Left cardiac atrium (tissue), 4 donors: Measurements from ENCODE around the gene TRIM41. TPM values are rescaled to one million over a fixed set of nuclear protein-coding genes. Genes with fewer than 3 reads are reported as not detected.
"Not testable (repeated sequence)": the region's sequence is repeated elsewhere in the genome, so short reads cannot be mapped to it uniquely, and the experiment has no call there.

Experiments used
- ATAC-seq, 2 donors: fragments of 200-7000 bp; cut with Tn5 transposase; one replicate each; pipeline ENCODE4 v1.9.1; 2020; ENCODE audit warnings: mild to moderate bottlenecking in 2 of 2, moderate library complexity in 2 of 2
- DNase-seq: peaks from one replicate; pipeline ENCODE4 v3.0.0-alpha.2; 2020
- intact Hi-C, 2 donors: fragments of 100-400 bp; cut with DNase I; formaldehyde crosslinking; loops; one replicate each; pipeline versions ENCODE4 v1.14.1 to v1.15.1; 2022 to 2023
- total RNA-seq, 2 donors: library from RNA; stranded (reverse); fragmentation: NEBNext Ultra II Directional; extraction: Animal tissue kit (Norgen Biotek cat#: 25700); gene quantifications; one replicate each; pipeline ENCODE4 v1.2.1, GENCODE V29; 2021
- donor health status: DM: no; HTN: yes; CAD: no.
- donor health status: DM: no; HTN: yes; CAD: no; lungs with severe emphysema.
- donor health status: DM: yes; HTN: yes; CAD: no.
- donor health status: Dilated cardiomyopathy.

TRIM41 gene
- total RNA-seq, 2 donors from 2014 or later = 17.1 to 19.1 TPM

DNA sequence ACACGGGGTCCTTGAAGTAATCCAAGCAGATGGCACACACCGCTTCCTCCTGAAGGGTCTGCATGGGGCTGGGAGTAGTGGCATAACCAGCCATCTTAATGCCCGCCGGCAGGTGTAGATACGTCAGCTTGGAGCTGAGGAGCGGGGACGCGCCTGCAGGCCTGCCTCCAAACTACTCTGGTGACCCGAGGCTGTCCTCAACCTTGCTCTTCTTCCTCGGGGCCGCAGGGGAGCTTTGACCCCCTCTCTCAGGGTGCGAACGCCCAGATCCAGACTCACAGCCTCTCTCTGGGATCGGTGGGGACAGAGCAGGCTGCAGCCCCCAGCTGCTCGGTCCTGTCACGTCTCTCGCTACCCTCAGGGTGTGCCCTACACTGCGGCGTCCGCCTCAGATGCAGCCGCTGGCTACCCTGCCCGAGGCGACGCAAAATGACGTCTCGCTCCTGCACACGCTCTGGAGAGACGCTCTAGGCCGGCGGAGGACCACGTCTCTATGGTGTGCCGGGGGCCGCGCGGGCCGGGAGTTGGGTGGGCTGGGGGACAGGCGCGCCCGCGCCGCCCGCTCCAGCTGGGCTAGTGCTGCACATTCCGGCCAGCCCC is 37.7 kb downstream of the TRIM41 start, which contains the start of gene TRIM52:
Gene TRIM52 (minus strand): TSS at position 424 of the 600 bp plus-strand sequence. CDS start 330 bp downstream, at position 94.
- ATAC-seq = peak; percentile 95
- DNase-seq = peak; percentile 95
- intact Hi-C loops = loop anchor here in 1 of 2 donors (5.0 kb wide), 1 partner anchor 74 kb away; no protein-coding TSS in a partner anchor

- ATAC-seq (peak; percentile 78 to 82), DNase-seq (peak; percentile 83)
- intact Hi-C loops = loop anchor here in 1 of 2 donors (5.0 kb wide), 1 partner anchor 74 kb away; no protein-coding TSS in a partner anchor
Measured at GRCh38 chr5:181261320-181262049, 38.4 kb downstream of the TRIM41 start.

DNA sequence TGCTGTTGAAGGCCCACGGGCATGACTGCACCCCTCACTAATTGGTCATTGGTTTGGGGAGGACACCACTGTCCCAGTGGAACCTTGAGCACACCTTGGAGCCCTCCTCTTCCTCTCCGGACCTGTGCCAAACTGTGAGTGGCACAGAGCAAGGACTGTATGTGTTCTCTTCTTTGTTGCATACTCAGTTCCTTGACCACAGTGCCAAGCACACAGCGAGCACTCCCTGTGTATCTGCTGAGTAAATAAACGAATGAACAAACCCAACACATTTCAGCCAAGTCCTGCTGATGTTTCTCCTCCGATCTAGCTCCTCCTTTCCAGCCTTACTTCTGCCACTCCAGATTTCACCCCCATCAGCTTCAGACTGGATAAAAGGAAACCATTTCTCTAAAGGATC is 40.6 kb downstream of the TRIM41 start:
- intact Hi-C loops = loop anchor here in 1 of 2 donors (5.0 kb wide), 1 partner anchor 76 kb away; no protein-coding TSS in a partner anchor
- ATAC-seq (no peak), DNase-seq (no peak)

- DNase-seq = no peak
- ATAC-seq = no peak
- intact Hi-C loops = no loop called here
Measured at GRCh38 chr5:181265092-181265671, 42.1 kb downstream of the TRIM41 start.

GRCh38 chr5:181267291-181267904 is 44.3 kb downstream of the TRIM41 start:
- ATAC-seq, DNase-seq, intact Hi-C loops: not testable (repeated sequence)

DNA sequence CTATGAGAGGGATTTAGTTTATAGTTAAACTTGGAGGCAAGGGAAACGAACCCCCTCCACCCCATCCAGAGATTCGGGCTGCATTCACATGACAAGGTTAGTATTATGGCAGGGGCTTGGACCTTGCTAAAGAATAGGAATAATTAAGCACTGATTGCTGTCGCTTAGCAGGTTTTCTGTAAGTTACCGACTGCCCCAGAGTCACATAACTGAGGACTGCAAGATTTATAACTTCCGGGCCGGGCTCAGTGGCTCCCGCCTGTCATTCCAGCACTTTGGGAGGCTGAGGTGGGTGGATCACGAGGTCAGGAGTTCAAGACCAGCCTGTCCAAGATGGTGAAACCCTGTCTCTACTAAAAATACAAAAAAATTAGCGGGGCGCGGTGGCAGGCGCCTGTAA is 44.8 kb downstream of the TRIM41 start:
- DNase-seq, intact Hi-C loops, ATAC-seq: not testable (repeated sequence)

GRCh38 chr5:181271081-181271480 is 48.0 kb downstream of the TRIM41 start:
- intact Hi-C loops = no loop called here

DNA sequence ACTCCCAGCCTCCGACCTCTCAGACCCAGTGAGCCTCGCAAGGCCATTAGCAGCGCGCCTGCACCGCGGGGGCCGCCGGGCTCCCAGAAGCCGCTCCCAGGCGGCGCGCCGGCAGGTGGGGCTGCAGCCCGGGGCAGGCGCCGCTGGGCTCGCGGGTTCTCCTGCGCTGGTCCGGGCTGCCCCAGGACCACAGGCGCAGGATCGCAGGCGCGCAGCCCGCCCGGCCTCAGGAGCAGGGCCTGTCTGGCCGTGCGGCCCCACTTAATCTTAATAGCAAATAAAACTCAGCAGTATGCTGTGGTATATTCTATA is 50.3 kb downstream of the TRIM41 start:
- intact Hi-C loops, DNase-seq: not testable (repeated sequence)
- peak in 1 of 2 donors; percentile 61 for ATAC-seq

More at GRCh38 chr5:181271081-181271480, 48.0 kb downstream of the TRIM41 start:
- no peak for ATAC-seq
- DNase-seq = no peak

DNA sequence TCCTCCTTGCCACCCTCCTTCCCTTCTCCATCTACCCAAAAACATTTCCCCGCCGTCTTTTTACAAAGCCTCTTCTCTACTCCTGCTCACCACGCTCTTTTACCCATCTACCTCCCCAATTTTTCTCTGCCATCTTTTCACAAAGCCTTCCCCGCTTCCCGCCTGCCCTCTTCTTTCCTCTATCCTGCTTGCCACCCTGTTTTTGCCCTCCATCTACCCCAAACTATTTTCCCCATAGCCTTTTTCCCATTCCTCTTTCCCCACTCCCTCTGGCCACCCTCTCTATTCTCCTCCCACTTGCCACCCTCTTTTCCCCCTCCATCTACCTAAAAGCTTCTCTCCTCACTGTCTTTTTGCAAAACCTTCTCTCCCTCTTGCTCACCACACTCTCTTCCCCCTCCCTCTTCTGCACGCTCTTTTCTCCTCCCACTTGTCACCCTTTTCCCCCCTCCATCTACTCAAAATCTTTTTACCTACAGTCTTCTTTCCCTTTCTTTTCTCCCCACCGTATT is 57.2 kb downstream of the TRIM41 start:
- no peak for DNase-seq

GRCh38 chr5:181281077-181281983 is 58.2 kb downstream of the TRIM41 start:
- ATAC-seq = no peak
- intact Hi-C loops = no loop called here
- no peak for DNase-seq

More for the DNA sequence above, 57.2 kb downstream of the TRIM41 start:
- no peak for ATAC-seq
- intact Hi-C loops = no loop called here

- intact Hi-C loops = no loop called here
- DNase-seq = no peak
- no peak for ATAC-seq
Measured at GRCh38 chr5:181281984-181282316, 58.9 kb downstream of the TRIM41 start.

DNA sequence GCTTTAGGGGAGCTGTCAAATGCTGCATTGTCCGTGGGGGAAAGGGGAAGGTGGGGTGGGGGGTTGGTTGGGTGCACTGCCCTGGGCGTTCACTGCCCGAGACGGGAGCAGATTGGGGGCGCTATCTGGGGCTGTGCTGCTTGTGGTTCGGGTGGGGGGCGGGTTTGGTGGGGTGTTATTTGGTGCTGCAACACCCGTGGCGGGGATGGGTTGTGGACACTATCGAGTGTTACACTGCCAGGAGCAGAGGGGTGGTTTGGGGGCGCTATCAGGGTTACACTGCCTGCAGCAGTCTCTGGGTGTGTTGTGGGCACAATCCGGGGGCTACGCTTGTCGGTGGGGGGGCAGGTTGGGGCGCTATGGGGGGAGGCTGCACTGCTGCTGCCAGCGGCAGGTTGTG is 59.3 kb downstream of the TRIM41 start:
- ATAC-seq, DNase-seq, intact Hi-C loops: not testable (repeated sequence)

- DNase-seq = no peak
Measured at GRCh38 chr5:181282874-181283273, 59.8 kb downstream of the TRIM41 start.

DNA sequence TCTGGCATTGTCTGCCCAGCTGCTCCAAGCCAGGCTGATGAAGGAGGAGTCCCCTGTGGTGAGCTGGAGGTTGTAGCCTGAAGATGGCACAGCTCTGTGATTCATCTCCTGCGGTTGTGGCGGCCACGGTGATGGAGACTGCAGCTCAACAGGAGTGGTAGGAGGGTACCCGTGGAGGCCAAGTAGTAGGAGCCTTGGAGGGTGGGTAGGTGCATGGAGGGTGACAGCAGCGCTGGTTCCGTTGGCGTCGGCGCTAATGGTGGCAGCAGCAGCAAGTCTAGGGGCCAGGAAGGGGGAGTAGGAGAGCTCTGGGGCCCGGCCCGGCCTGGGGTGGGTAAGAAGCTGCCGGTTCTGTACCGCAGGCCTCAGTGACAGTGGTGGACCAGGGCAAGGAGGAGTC is 60.3 kb downstream of the TRIM41 start:
- intact Hi-C loops = no loop called here
- DNase-seq = no peak
- ATAC-seq = no peak

More at GRCh38 chr5:181282874-181283273, 59.8 kb downstream of the TRIM41 start:
- intact Hi-C loops = no loop called here
- no peak for ATAC-seq

- ATAC-seq, intact Hi-C loops: not testable (repeated sequence)
Measured at GRCh38 chr5:181283841-181284755, 61.0 kb downstream of the TRIM41 start.

More at GRCh38 chr5:181283841-181284755, 61.0 kb downstream of the TRIM41 start:
- DNase-seq = not testable (repeated sequence)
